ENCODE data around the gene KRT7. TPM values are rescaled to one million over a fixed set of nuclear protein-coding genes. Genes with fewer than 3 reads are reported as not detected.
"Not testable (repeated sequence)": the region's sequence is repeated elsewhere in the genome, so short reads cannot be mapped to it uniquely, and the experiment has no call there.

KRT7 gene
- total RNA-seq, 1 experiment from 2014 or later = 1.7 TPM

- DNase-seq (ENCODE audit: low spot score) = peak; percentile 94
Observed at GRCh38 chr12:52243856-52244614, 11.0 kb downstream of the KRT7 start.

GRCh38 chr12:52244615-52244994 is 11.6 kb downstream of the KRT7 start:
- no peak for DNase-seq (ENCODE audit: low spot score)

GRCh38 chr12:52245259-52245961 is 12.4 kb downstream of the KRT7 start:
- no peak for DNase-seq (ENCODE audit: low spot score)

GRCh38 chr12:52245962-52246569 is 13.0 kb downstream of the KRT7 start:
- no peak for DNase-seq (ENCODE audit: low spot score)

GRCh38 chr12:52246720-52247621 is 13.9 kb downstream of the KRT7 start:
- DNase-seq (ENCODE audit: low spot score) = peak; percentile 41

GRCh38 chr12:52247622-52248540 is 14.8 kb downstream of the KRT7 start:
- DNase-seq (ENCODE audit: low spot score) = no peak

- DNase-seq (ENCODE audit: low spot score) = no peak
Observed at GRCh38 chr12:52248541-52249461, 15.8 kb downstream of the KRT7 start.

GRCh38 chr12:52249511-52250047 is 16.5 kb downstream of the KRT7 start:
- DNase-seq (ENCODE audit: low spot score) = no peak

GRCh38 chr12:52250048-52250990 is 17.3 kb downstream of the KRT7 start:
- DNase-seq (ENCODE audit: low spot score) = no peak

- no peak for DNase-seq (ENCODE audit: low spot score)
Observed at GRCh38 chr12:52251367-52252051, 18.5 kb downstream of the KRT7 start.

- not testable (repeated sequence) for DNase-seq (ENCODE audit: low spot score)
Observed at GRCh38 chr12:52252175-52252615, 19.2 kb downstream of the KRT7 start.

GRCh38 chr12:52252728-52253343 is 19.8 kb downstream of the KRT7 start:
- no peak for DNase-seq (ENCODE audit: low spot score)

- no peak for DNase-seq (ENCODE audit: low spot score)
Observed at GRCh38 chr12:52253391-52254179, 20.5 kb downstream of the KRT7 start.

- no peak for DNase-seq (ENCODE audit: low spot score)
Observed at GRCh38 chr12:52254180-52254964, 21.3 kb downstream of the KRT7 start.
